NT2/D1 (cell line): Measurements from ENCODE around the gene CAMTA1.

Source experiments
- SUZ12 ChIP-seq: IDR thresholded peaks from 2 replicates; pipeline ENCODE4 v1.6.1; 2011; ENCODE audit not compliant: insufficient read length, insufficient read depth; ENCODE audit errors: extremely low read depth
- YY1 ChIP-seq: IDR thresholded peaks from 2 replicates; pipeline ENCODE4 v1.6.1; 2011; ENCODE audit not compliant: insufficient read length, insufficient read depth
- ZNF274 ChIP-seq: IDR thresholded peaks from 2 replicates; pipeline ENCODE4 v1.6.1; 2011; ENCODE audit warnings: mild to moderate bottlenecking, low read depth, low read length

DNA sequence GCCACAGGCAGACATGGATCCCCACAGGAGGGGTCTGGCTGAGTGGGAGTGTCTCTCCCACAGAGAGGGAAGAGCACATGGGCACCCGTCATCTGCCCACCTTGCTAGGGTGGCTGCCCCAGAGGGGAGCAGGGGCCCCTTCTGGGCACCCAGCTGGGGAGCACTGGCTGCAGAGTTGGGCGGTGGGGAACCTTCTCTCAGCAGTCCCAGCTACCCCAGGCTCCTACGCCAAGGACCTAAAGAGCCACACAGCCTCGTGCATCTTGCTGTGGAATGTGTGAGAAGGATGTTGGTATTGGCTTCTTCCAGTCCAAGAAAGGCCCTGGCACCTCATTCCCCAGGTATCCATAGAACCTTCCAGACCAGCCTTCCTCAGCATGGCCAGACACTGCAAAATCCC is 735.2 kb downstream of the CAMTA1 start:
- TF ChIP-seq YY1: no peak
- no peak for TF ChIP-seq ZNF274
- TF ChIP-seq SUZ12: no peak
